ENCODE measurements around the gene DNAJC5G.
A peak's percentile ranks its signal among the peaks of the same experiment; 100 is the strongest.

The DNAJC5G gene

DNA sequence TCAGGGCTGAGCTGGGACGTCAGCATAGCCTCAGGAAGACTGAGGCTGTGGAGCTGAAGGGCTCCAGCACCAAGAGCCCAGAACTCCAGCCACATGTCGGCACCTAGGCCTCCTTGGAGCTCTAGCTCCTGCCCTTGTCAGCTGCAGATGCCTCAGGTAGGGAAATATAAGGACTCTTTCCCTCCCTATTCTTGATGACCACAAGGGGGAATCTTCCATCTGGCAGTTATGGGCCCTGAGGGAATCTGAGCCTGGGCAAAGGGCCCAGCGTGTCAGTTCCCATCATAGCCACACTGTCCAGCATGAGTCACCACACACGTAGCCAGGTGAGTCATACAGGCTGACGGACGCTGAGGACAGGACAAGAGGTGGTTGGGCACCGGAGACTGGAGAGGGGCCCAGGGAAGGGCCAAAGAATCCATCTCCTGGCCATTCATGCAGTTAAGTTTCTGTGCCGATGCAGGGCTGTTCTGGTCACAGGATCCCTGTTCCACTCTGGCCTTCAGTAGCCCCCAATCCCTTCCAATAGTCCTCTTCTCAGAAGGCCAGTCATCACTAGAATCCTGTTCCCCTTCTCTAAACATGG, 45.8 kb downstream of the DNAJC5G start (continued):
- TF ChIP-seq, protein P1, sequence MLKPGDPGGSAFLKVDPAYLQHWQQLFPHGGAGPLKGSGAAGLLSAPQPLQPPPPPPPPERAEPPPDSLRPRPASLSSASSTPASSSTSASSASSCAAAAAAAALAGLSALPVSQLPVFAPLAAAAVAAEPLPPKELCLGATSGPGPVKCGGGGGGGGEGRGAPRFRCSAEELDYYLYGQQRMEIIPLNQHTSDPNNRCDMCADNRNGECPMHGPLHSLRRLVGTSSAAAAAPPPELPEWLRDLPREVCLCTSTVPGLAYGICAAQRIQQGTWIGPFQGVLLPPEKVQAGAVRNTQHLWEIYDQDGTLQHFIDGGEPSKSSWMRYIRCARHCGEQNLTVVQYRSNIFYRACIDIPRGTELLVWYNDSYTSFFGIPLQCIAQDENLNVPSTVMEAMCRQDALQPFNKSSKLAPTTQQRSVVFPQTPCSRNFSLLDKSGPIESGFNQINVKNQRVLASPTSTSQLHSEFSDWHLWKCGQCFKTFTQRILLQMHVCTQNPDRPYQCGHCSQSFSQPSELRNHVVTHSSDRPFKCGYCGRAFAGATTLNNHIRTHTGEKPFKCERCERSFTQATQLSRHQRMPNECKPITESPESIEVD (tag by site-specific recombination; IDR thresholded peaks at IDR 0.05): no peak
- TF ChIP-seq ZBTB17 (tag by site-specific recombination; IDR thresholded peaks at IDR 0.05) (0 out of 2 replicates have a peak, but pooled peaks have one; percentile 23), ZNF169 (tag by site-specific recombination; IDR thresholded peaks at IDR 0.05) (no peak), ZNF626 (tag by site-specific recombination; IDR thresholded peaks at IDR 0.05) (no peak), ZNF600 (tag by site-specific recombination; IDR thresholded peaks at IDR 0.05) (peak; percentile 68), SP7 (tag by site-specific recombination; IDR thresholded peaks at IDR 0.05) (no peak), ZNF768 (tag by site-specific recombination; IDR thresholded peaks at IDR 0.05) (no peak), GLIS1 (tag by site-specific recombination; IDR thresholded peaks at IDR 0.05) (peak; percentile 74), ZNF629 (tag by site-specific recombination; IDR thresholded peaks at IDR 0.05) (peak; percentile 82), GLI2 (tag by site-specific recombination; IDR thresholded peaks at IDR 0.05; ENCODE audit: borderline replicate concordance, low read depth) (no peak), MZF1 (tag by site-specific recombination; IDR thresholded peaks at IDR 0.05; ENCODE audit: borderline replicate concordance) (no peak), ZNF394 (tag by site-specific recombination; IDR thresholded peaks at IDR 0.05; ENCODE audit: borderline replicate concordance) (peak; percentile 49; the same call in 1 of the 2 replicates), ZNF174 (tag by site-specific recombination; IDR thresholded peaks at IDR 0.05) (no peak), ZNF404 (tag by site-specific recombination; IDR thresholded peaks at IDR 0.05) (no peak), BCL11B (tag by site-specific recombination; IDR thresholded peaks at IDR 0.05; ENCODE audit: low read depth) (no peak), ZNF621 (tag by site-specific recombination; IDR thresholded peaks at IDR 0.05) (no peak), ZNF16 (tag by site-specific recombination; IDR thresholded peaks at IDR 0.05; ENCODE audit: low read depth) (no peak), KLF16 (tag by site-specific recombination; IDR thresholded peaks at IDR 0.05) (no peak; the same call in 1 of the 2 replicates), ZFP37 (tag by site-specific recombination; IDR thresholded peaks at IDR 0.05) (peak; percentile 45; the same call in 1 of the 2 replicates), ZNF585B (tag by site-specific recombination; IDR thresholded peaks at IDR 0.05) (no peak), ZEB2 (tag by site-specific recombination; IDR thresholded peaks at IDR 0.05) (peak; percentile 57; the same call in 1 of the 2 replicates)
- TF ChIP-seq, protein P2, sequence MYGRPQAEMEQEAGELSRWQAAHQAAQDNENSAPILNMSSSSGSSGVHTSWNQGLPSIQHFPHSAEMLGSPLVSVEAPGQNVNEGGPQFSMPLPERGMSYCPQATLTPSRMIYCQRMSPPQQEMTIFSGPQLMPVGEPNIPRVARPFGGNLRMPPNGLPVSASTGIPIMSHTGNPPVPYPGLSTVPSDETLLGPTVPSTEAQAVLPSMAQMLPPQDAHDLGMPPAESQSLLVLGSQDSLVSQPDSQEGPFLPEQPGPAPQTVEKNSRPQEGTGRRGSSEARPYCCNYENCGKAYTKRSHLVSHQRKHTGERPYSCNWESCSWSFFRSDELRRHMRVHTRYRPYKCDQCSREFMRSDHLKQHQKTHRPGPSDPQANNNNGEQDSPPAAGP (tag by site-specific recombination; IDR thresholded peaks at IDR 0.05): peak; percentile 56; the same call in 1 of the 2 replicates
- TF ChIP-seq, protein P3, sequence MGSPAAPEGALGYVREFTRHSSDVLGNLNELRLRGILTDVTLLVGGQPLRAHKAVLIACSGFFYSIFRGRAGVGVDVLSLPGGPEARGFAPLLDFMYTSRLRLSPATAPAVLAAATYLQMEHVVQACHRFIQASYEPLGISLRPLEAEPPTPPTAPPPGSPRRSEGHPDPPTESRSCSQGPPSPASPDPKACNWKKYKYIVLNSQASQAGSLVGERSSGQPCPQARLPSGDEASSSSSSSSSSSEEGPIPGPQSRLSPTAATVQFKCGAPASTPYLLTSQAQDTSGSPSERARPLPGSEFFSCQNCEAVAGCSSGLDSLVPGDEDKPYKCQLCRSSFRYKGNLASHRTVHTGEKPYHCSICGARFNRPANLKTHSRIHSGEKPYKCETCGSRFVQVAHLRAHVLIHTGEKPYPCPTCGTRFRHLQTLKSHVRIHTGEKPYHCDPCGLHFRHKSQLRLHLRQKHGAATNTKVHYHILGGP (tag by site-specific recombination; IDR thresholded peaks at IDR 0.05): no peak
- TF ChIP-seq, protein P4, sequence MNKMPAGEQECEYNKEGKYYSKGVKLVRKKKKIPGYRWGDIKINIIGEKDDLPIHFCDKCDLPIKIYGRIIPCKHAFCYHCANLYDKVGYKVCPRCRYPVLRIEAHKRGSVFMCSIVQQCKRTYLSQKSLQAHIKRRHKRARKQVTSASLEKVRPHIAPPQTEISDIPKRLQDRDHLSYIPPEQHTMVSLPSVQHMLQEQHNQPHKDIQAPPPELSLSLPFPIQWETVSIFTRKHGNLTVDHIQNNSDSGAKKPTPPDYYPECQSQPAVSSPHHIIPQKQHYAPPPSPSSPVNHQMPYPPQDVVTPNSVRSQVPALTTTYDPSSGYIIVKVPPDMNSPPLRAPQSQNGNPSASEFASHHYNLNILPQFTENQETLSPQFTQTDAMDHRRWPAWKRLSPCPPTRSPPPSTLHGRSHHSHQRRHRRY (tag by site-specific recombination; IDR thresholded peaks at IDR 0.05): no peak
- TF ChIP-seq, protein P5, sequence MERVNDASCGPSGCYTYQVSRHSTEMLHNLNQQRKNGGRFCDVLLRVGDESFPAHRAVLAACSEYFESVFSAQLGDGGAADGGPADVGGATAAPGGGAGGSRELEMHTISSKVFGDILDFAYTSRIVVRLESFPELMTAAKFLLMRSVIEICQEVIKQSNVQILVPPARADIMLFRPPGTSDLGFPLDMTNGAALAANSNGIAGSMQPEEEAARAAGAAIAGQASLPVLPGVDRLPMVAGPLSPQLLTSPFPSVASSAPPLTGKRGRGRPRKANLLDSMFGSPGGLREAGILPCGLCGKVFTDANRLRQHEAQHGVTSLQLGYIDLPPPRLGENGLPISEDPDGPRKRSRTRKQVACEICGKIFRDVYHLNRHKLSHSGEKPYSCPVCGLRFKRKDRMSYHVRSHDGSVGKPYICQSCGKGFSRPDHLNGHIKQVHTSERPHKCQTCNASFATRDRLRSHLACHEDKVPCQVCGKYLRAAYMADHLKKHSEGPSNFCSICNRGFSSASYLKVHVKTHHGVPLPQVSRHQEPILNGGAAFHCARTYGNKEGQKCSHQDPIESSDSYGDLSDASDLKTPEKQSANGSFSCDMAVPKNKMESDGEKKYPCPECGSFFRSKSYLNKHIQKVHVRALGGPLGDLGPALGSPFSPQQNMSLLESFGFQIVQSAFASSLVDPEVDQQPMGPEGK (tag by site-specific recombination; IDR thresholded peaks at IDR 0.05): peak; percentile 32; the same call in 1 of the 2 replicates
- TF ChIP-seq, protein P6, sequence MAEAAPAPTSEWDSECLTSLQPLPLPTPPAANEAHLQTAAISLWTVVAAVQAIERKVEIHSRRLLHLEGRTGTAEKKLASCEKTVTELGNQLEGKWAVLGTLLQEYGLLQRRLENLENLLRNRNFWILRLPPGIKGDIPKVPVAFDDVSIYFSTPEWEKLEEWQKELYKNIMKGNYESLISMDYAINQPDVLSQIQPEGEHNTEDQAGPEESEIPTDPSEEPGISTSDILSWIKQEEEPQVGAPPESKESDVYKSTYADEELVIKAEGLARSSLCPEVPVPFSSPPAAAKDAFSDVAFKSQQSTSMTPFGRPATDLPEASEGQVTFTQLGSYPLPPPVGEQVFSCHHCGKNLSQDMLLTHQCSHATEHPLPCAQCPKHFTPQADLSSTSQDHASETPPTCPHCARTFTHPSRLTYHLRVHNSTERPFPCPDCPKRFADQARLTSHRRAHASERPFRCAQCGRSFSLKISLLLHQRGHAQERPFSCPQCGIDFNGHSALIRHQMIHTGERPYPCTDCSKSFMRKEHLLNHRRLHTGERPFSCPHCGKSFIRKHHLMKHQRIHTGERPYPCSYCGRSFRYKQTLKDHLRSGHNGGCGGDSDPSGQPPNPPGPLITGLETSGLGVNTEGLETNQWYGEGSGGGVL (tag by site-specific recombination; IDR thresholded peaks at IDR 0.05): no peak
- TF ChIP-seq, protein P7, sequence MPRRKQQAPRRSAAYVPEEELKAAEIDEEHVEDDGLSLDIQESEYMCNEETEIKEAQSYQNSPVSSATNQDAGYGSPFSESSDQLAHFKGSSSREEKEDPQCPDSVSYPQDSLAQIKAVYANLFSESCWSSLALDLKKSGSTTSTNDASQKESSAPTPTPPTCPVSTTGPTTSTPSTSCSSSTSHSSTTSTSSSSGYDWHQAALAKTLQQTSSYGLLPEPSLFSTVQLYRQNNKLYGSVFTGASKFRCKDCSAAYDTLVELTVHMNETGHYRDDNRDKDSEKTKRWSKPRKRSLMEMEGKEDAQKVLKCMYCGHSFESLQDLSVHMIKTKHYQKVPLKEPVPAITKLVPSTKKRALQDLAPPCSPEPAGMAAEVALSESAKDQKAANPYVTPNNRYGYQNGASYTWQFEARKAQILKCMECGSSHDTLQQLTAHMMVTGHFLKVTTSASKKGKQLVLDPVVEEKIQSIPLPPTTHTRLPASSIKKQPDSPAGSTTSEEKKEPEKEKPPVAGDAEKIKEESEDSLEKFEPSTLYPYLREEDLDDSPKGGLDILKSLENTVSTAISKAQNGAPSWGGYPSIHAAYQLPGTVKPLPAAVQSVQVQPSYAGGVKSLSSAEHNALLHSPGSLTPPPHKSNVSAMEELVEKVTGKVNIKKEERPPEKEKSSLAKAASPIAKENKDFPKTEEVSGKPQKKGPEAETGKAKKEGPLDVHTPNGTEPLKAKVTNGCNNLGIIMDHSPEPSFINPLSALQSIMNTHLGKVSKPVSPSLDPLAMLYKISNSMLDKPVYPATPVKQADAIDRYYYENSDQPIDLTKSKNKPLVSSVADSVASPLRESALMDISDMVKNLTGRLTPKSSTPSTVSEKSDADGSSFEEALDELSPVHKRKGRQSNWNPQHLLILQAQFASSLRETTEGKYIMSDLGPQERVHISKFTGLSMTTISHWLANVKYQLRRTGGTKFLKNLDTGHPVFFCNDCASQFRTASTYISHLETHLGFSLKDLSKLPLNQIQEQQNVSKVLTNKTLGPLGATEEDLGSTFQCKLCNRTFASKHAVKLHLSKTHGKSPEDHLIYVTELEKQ (tag by site-specific recombination; IDR thresholded peaks at IDR 0.05; ENCODE audit: borderline replicate concordance): peak; percentile 79

Measured in HEK293 (cell line).